K562 (cell line): Measurements from ENCODE around the gene STK31. TPM values are rescaled to one million over a fixed set of nuclear protein-coding genes. Genes with fewer than 3 reads are reported as not detected.
A peak's percentile ranks its signal among the peaks of the same experiment; 100 is the strongest.

Source experiments
- CTCF ChIP-seq, 3 experiments: IDR thresholded peaks in 2 of 3; conservative IDR thresholded peaks in 1 of 3; 2 replicates each; pipeline ENCODE4 v1.5.1; 2011 to 2012; ENCODE audit warnings: low read length in 3 of 3, mild to moderate bottlenecking in 3 of 3, control low read depth in 2 of 3, improper control_type of control experiment in 1 of 3, inconsistent platforms in 1 of 3, low read depth in 1 of 3, mixed read lengths in 1 of 3, moderate library complexity in 1 of 3; ENCODE audit not compliant: insufficient read depth in 2 of 3
- DEAF1 ChIP-seq: fragments of 450-650 bp; formaldehyde crosslinking; IDR thresholded peaks from 2 replicates; pipeline ENCODE4 v1.4.0; 2020; ENCODE audit warnings: mild to moderate bottlenecking, moderate library complexity
- GATA2 ChIP-seq: sonication (generic); formaldehyde crosslinking; IDR thresholded peaks from 2 replicates; pipeline ENCODE4 v1.4.0; 2020; ENCODE audit warnings: mild to moderate bottlenecking, missing genetic modification reagents
- KLF16 ChIP-seq: IDR thresholded peaks from 2 replicates; pipeline ENCODE4 v1.6.1; 2016; ENCODE audit warnings: antibody characterized with exemption
- REST ChIP-seq, 2 experiments: fragments of 450-650 bp; formaldehyde crosslinking in 1 of 2; IDR thresholded peaks; 2 replicates each; pipeline versions ENCODE4 v1.4.0 to v1.6.1; 2014 to 2020; ENCODE audit warnings: mild to moderate bottlenecking in 2 of 2, borderline replicate concordance in 1 of 2, low read depth in 1 of 2
- TAF9B ChIP-seq: fragments of 450-650 bp; IDR thresholded peaks from 2 replicates; pipeline ENCODE4 v1.6.1; 2018; ENCODE audit warnings: mild to moderate bottlenecking; ENCODE audit not compliant: partially characterized antibody
- TCF7 ChIP-seq: sonication (generic); IDR thresholded peaks from 2 replicates; pipeline ENCODE4 v1.6.1; 2016; ENCODE audit warnings: antibody characterized with exemption, borderline replicate concordance
- ZNF518B ChIP-seq: fragments of 250-450 bp; sonication (Bioruptor Pico); IDR thresholded peaks from 2 replicates; pipeline ENCODE4 v1.5.0; 2021; ENCODE audit warnings: mild to moderate bottlenecking, moderate library complexity
- polyA plus RNA-seq, 8 experiments: library from polyadenylated mRNA; depleted of rRNA in 4 of 8; stranded (reverse) in 5 of 8; unstranded in 3 of 8; fragments of >200 nt; fragmentation: Nextera tagmentation in 2 of 8; fragmentation: Illumina TruSeq in 1 of 8; extraction: Ambion mirVana in 2 of 8; extraction: Trizol in 1 of 8; gene quantifications; 2 replicates each; pipeline versions ENCODE4 v1.2.1 to v1.2.3, GENCODE V29; 2011 to 2014; ENCODE audit warnings: inconsistent platforms in 1 of 8, missing spikeins in 1 of 8
- total RNA-seq, 7 experiments: library from RNA; depleted of rRNA in 6 of 7; stranded (reverse); fragments of >200 nt in 6 of 7; fragmentation: Illumina TruSeq in 2 of 7; extraction: Trizol in 2 of 7; gene quantifications; 2 replicates each; pipeline versions ENCODE4 v1.2.1 to v1.2.3, GENCODE V29; 2011 to 2021; ENCODE audit warnings: low replicate concordance in 1 of 7

The STK31 gene
- total and polyA plus RNA-seq, 9 of the 15 experiments (the other 6 are each of a cell fraction or from before 2014, with no cell fraction given): 0.09 to 1.2 (median 0.26) TPM

- TF ChIP-seq CTCF (IDR thresholded peaks at IDR 0.05 in 2 of 3, conservative IDR thresholded peaks at IDR 0.05 in 1 of 3; ENCODE audit: insufficient read depth in 2 of 3, low read depth in 1 of 3, low read length in 3 of 3): peak; percentile 53 to 65 (median 62)
- no peak for TF ChIP-seq ZNF518B (CRISPR knock-in tag)
- TF ChIP-seq TAF9B: no peak
- peak; percentile 52; the same call in 1 of the 2 replicates for TF ChIP-seq REST (IDR thresholded peaks at IDR 0.05; ENCODE audit: borderline replicate concordance)
- no peak for TF ChIP-seq REST (CRISPR knock-in tag; IDR thresholded peaks at IDR 0.05; ENCODE audit: low read depth)
- peak; percentile 78 for TF ChIP-seq GATA2 (CRISPR knock-in tag)
- TF ChIP-seq TCF7: no peak
- TF ChIP-seq DEAF1 (CRISPR knock-in tag): peak; percentile 48; the same call in 1 of the 2 replicates
- TF ChIP-seq KLF16: 0 out of 2 replicates have a peak, but pooled peaks have one; percentile 38
Measured at GRCh38 chr7:23863209-23863787, 153.3 kb downstream of the STK31 start (continued).
